CD4-positive, alpha-beta T cell (primary cell): ENCODE data around the gene PPM1H. TPM values are rescaled to one million over a fixed set of nuclear protein-coding genes. Genes with fewer than 3 reads are reported as not detected.

Experiments
- ATAC-seq: fragments of 200-7000 bp; cut with Tn5 transposase; one replicate; pipeline ENCODE4 v1.10.0; 2022; ENCODE audit warnings: mild to moderate bottlenecking; ENCODE audit not compliant: poor library complexity
- CTCF ChIA-PET: fragments of 350-600 bp; sonication (Branson Sonifier 250); formaldehyde crosslinking; loops from one replicate; lab custom pipeline; 2021; ENCODE audit warnings: antibody characterized with exemption, inconsistent platforms; lab: Charles Lee
- POLR2A ChIA-PET: fragments of 350-600 bp; sonication (Branson Sonifier 250); formaldehyde crosslinking; loops from one replicate; lab custom pipeline; 2021; ENCODE audit warnings: antibody characterized with exemption, inconsistent platforms; lab: Charles Lee
- DNase-seq, 14 experiments: peaks; one replicate each; pipeline ENCODE4 v3.0.0-alpha.2; 2013 to 2020; ENCODE audit warnings: mixed read lengths in 2 of 14
- H3K27ac ChIP-seq, 2 donors: one replicate each; pipeline versions ENCODE4 v1.5.1 to v1.7.0; 2013; ENCODE audit warnings: low read length in 2 of 2, low read depth in 1 of 2, mild to moderate bottlenecking in 1 of 2
- H3K27me3 ChIP-seq, 2 experiments: 1 replicate in 1 of 2; 2 replicates in 1 of 2; pipeline versions ENCODE4 v1.6.1 to v1.7.0; 2013; ENCODE audit warnings: low read length in 2 of 2, control low read depth in 1 of 2, mild to moderate bottlenecking in 1 of 2, moderate library complexity in 1 of 2; ENCODE audit not compliant: insufficient read depth in 2 of 2, control insufficient read depth in 1 of 2
- H3K36me3 ChIP-seq: one replicate; pipeline ENCODE4 v1.6.1; 2013; ENCODE audit warnings: low read length, control low read depth; ENCODE audit not compliant: insufficient read depth
- H3K4me1 ChIP-seq: one replicate; pipeline ENCODE4 v1.6.1; 2013; ENCODE audit warnings: low read length, control low read depth; ENCODE audit not compliant: insufficient read depth
- H3K4me3 ChIP-seq: one replicate; pipeline ENCODE4 v1.5.1; 2013; ENCODE audit warnings: mild to moderate bottlenecking, low read length, moderate library complexity
- H3K9me3 ChIP-seq, 2 experiments: 1 replicate in 1 of 2; 2 replicates in 1 of 2; pipeline versions ENCODE4 v1.6.1 to v1.7.0; 2013; ENCODE audit warnings: low read length in 2 of 2, mild to moderate bottlenecking in 2 of 2, control low read depth in 1 of 2, moderate library complexity in 1 of 2; ENCODE audit not compliant: control insufficient read depth in 1 of 2, insufficient read depth in 1 of 2
- H3K27ac Mint-ChIP-seq: one replicate; pipeline ENCODE4 v1.8.0; 2020; ENCODE audit warnings: mixed read lengths
- H3K27me3 Mint-ChIP-seq: one replicate; pipeline ENCODE4 v1.8.0; 2021; ENCODE audit warnings: mixed read lengths
- H3K36me3 Mint-ChIP-seq: one replicate; pipeline ENCODE4 v1.8.0; 2021; ENCODE audit warnings: low read depth, mixed read lengths
- H3K4me1 Mint-ChIP-seq: one replicate; pipeline ENCODE4 v1.8.0; 2021; ENCODE audit warnings: low read depth, mixed read lengths
- H3K4me3 Mint-ChIP-seq: one replicate; pipeline ENCODE4 v1.8.0; 2020; ENCODE audit warnings: mild to moderate bottlenecking, mixed read lengths
- H3K9me3 Mint-ChIP-seq: one replicate; pipeline ENCODE4 v1.8.0; 2020; ENCODE audit warnings: mixed read lengths
- CTCF ChIP-seq: fragments of 200-600 bp; IDR thresholded peaks from one replicate; pipeline ENCODE4 v1.8.0; 2022; ENCODE audit warnings: antibody characterized with exemption, mild to moderate bottlenecking
- intact Hi-C, 2 experiments: fragments of 100-400 bp; cut with DNase I in 1 of 2; cut with micrococcal nuclease in 1 of 2; formaldehyde crosslinking; loops; one replicate each; pipeline versions ENCODE4 v1.15.1 to v1.9.0; 2023 to 2025; cut with DNase I, micrococcal nuclease
- total RNA-seq, 174 experiments: library from RNA in 2 of 174; stranded (reverse) in 2 of 174; gene quantifications; one replicate each; pipeline ENCODE4 v1.2.3 and lab custom pipeline; 2021 to 2026

Gene PPM1H
- total RNA-seq, 2 experiments from 2014 or later: not detected

GRCh38 chr12:62632411-62632918 lies 302.5 kb downstream of the PPM1H start:
- ChIA-PET POLR2A (interaction anchor here (1.4 kb wide), 1 partner anchor 29 kb away, joined by 6 read pairs; no protein-coding TSS in a partner anchor), CTCF (no interaction called here)
- Histone ChIP-seq H3K9me3 (no peaks in the 10 kb centered on the region), H3K4me1 (peaks cover 16% of the 10 kb centered on the region), H3K27ac (no peak overlapping the region), H3K4me3 (peak overlapping the region; percentile 41), H3K27me3 (peaks cover 36 to 77% of the 10 kb centered on the region in 2 experiments), H3K36me3 (no peaks in the 10 kb centered on the region)
- peak; percentile 26 for ATAC-seq
- Mint-ChIP-seq H3K4me1 (peaks cover 14% of the 10 kb centered on the region), H3K4me3 (peak overlapping the region; percentile 84), H3K27me3 (peaks cover 86% of the 10 kb centered on the region), H3K27ac (no peak overlapping the region), H3K9me3 (no peaks in the 10 kb centered on the region), H3K36me3 (no peaks in the 10 kb centered on the region)
- DNase-seq: peak in 5 of 14 experiments; percentile 2 to 34 (median 13)
- no peak for TF ChIP-seq CTCF
- intact Hi-C loops: no loop called here

DNA sequence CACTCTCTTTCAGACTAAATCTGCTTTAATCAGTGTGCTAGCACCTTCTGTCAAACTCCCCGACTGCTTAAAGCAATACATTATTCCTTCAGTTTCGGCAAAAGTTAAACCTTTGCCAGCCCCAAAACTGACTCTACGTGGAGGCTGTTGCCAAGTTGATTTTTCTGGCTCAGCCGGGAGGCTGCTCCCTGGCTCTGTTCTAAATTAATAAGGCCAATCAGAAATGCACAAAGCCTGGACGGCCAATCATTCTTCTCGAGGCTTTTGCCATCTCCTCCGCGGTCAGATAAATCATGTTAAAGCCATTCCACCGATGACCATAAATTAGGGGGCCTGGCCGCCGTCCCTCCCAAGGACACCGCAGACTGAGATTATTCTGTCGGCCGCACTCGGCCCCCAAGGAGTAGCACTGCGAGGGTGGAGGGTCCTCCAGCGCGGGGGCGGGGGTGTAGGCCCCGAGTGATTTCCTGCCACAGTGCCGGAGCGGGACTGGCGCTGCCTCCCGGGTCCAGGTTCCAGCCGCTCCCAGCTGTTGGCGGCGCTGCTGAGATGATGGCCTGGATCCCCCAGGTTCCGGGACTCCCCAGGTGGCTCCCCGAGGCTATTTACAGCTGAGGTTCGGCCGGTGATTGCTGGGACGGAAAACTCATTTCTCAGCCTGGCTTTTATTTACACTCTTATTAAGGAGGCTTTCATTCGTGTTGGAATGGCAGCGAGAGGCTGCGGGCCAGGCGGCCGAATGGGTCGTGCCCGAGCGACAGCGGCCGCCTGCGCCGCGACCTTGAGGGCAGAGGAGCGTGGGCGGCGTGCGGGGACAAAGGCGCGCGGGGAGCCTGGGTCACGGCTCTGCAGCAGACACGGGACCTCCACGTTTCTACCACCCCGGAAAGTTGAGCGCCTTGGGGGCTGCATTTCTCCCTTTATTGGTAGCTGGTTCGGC lies 303.2 kb downstream of the PPM1H start:
- peak overlapping the region; percentile 41 for H3K4me3 ChIP-seq
- Mint-ChIP-seq H3K27ac (no peak overlapping the region), H3K4me1 (peaks cover 14% of the 10 kb centered on the region), H3K4me3 (peak overlapping the region; percentile 84), H3K27me3 (peaks cover 84% of the 10 kb centered on the region), H3K36me3 (no peaks in the 10 kb centered on the region), H3K9me3 (no peaks in the 10 kb centered on the region)
- CTCF ChIA-PET: no interaction called here
- H3K27ac ChIP-seq: no peak overlapping the region
- peak; percentile 52 for ATAC-seq
- H3K9me3 ChIP-seq: no peaks in the 10 kb centered on the region
- POLR2A ChIA-PET: interaction anchor here (1.4 kb wide), 1 partner anchor 29 kb away, joined by 6 read pairs; no protein-coding TSS in a partner anchor
- no peak for TF ChIP-seq CTCF
- DNase-seq: peak in 5 of 14 experiments; percentile 18 to 51 (median 36)
- intact Hi-C loops: no loop called here
- peaks cover 16% of the 10 kb centered on the region for H3K4me1 ChIP-seq
- H3K36me3 ChIP-seq: no peaks in the 10 kb centered on the region
- peaks cover 36 to 77% of the 10 kb centered on the region in 2 experiments for H3K27me3 ChIP-seq

DNA sequence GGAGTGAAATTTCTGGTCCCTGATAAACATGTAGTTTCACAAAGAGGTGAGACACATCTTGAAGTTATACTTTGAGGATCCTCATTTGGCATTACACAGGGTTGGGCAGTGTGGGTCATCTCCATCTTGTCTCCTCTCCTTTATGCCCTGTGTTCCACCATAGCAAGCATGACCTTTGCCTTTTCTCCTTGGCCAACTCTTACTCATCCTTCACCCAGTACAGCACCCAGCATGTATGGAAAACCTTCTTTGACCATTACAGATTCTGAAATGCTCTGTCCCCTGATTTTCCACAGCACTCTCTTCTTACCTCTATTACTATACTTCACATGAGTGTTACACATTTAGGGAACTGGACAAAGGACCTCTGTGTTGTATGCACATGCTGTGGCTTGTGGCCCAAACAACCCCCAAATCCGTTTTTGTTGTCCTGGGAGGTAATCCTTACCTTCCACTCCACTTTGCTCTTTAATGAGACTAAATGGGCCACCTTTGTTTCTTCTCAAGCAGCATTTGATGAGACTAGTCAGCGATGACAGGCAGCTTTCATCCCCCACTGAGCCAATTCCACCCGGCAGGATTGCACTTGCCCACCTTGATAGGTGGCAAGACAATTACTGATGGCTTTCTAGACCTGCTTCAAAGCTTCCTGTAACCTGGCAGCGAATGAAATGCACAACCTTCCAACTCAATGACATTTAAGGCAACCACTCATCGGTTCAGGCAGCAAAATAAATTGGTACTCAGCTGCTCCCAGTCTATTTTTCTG lies 304.8 kb downstream of the PPM1H start:
- H3K36me3 ChIP-seq: no peaks in the 10 kb centered on the region
- no peaks in the 10 kb centered on the region for H3K9me3 ChIP-seq
- peaks cover 16% of the 10 kb centered on the region for H3K4me1 ChIP-seq
- ATAC-seq (no peak), DNase-seq (no peak)
- intact Hi-C loops: no loop called here
- CTCF ChIA-PET: no interaction called here
- no peak overlapping the region for H3K27ac Mint-ChIP-seq
- H3K27me3 ChIP-seq: peaks cover 39 to 63% of the 10 kb centered on the region in 2 experiments
- H3K4me1 Mint-ChIP-seq: peaks cover 14% of the 10 kb centered on the region
- no peak overlapping the region for H3K27ac ChIP-seq
- H3K27me3 Mint-ChIP-seq: peaks cover 78% of the 10 kb centered on the region
- no peak for TF ChIP-seq CTCF
- POLR2A ChIA-PET: no interaction called here
- H3K4me3 Mint-ChIP-seq: no peak overlapping the region
- no peaks in the 10 kb centered on the region for H3K36me3 Mint-ChIP-seq
- H3K9me3 Mint-ChIP-seq: no peaks in the 10 kb centered on the region
- no peak overlapping the region for H3K4me3 ChIP-seq
